ENCODE data around the gene GALNT10.

Gene GALNT10

GRCh38 chr5:154442801-154443200 is 252.3 kb downstream of the GALNT10 start:
- DNase-seq (ENCODE audit: low read depth in 3 of 3), result no peak

- no peak for DNase-seq (ENCODE audit: low read depth in 3 of 3)
These were observed 254.3 kb downstream of the GALNT10 start for GRCh38 chr5:154444556-154445421.

- DNase-seq (ENCODE audit: low read depth in 3 of 3), result peak; percentile 89 to 94 (median 91)
These were observed 255.1 kb downstream of the GALNT10 start, which contains the start of gene SAP30L for GRCh38 chr5:154445422-154446194. Gene SAP30L, plus strand, starts transcription at chr5:154445997. Its CDS starts 608 bp downstream, at chr5:154446605.

- DNase-seq (ENCODE audit: low read depth in 3 of 3), result peak in 2 of 3 experiments; percentile 4 to 50
These were observed 255.9 kb downstream of the GALNT10 start for GRCh38 chr5:154446195-154447088.

GRCh38 chr5:154447089-154447725 is 256.7 kb downstream of the GALNT10 start:
- DNase-seq (ENCODE audit: low read depth in 3 of 3), result no peak

GRCh38 chr5:154449786-154450185 is 259.3 kb downstream of the GALNT10 start:
- no peak for DNase-seq (ENCODE audit: low read depth in 3 of 3)

GRCh38 chr5:154451957-154452356 is 261.4 kb downstream of the GALNT10 start:
- no peak for DNase-seq (ENCODE audit: low read depth in 3 of 3)

DNA sequence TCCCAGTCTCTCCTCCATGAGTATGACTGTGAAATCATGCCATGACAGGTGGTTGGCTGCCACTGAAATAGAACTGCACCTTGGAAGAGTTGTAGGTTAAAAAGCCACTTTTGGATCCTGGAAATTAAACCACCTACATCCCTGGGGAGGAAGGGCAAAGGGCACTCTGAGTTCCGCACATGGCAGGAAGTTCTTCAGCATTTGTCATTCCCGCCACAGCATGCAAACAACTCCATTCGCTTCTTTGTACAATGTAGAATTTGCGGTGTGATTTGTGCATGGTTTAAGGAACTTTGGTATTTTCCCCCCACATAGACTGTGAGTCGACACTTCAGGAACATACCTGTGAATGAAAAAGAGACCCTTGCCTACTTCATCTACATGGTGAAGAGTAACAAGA is 265.1 kb downstream of the GALNT10 start:
- no peak for DNase-seq (ENCODE audit: low read depth in 3 of 3)

- no peak for DNase-seq (ENCODE audit: low read depth in 3 of 3)
These were observed 266.0 kb downstream of the GALNT10 start for GRCh38 chr5:154456540-154456939.

GRCh38 chr5:154459015-154459414 is 268.5 kb downstream of the GALNT10 start:
- no peak for DNase-seq (ENCODE audit: low read depth in 3 of 3)

DNA sequence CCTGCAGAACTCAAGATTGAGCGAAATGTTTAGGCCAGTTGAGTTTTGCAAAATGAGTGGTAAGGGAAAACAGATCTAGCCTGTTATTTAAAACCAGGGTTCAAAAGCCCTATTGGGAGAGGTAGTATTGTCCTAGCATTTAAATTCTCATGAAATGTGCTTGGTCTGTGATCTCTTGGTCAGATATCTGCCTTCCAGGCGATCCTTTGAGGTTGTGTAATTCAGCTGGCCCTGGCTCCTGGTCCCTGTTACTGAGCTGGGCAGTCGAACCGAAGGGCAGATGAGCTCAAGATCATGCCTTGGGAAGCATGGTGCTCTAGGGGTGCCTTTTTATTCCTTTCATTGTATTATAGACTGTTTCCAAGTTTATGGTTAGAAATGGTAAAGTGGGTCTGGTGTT is 269.6 kb downstream of the GALNT10 start:
- DNase-seq (ENCODE audit: low read depth in 3 of 3), result no peak

- no peak for DNase-seq (ENCODE audit: low read depth in 3 of 3)
These were observed 271.0 kb downstream of the GALNT10 start for GRCh38 chr5:154461531-154461930.

DNA sequence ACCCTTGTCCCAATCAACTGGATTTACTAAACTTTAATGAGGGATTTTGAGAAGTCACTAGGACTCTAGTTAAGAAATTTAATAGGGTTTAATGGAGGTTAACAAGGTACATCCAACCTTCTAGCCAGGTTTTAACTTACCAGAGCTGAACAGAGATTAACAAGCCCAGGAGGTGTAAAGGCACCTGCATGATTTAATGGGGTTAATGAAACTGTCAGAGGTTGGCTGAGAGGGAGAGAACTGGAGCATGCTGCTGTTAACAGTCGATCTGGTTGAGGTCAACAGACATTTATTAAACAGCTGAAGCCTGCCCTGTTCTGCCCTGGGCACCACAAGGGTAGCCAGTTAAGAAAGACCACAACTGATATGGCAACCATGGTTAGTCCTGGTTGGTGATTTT is 273.9 kb downstream of the GALNT10 start:
- no peak for DNase-seq (ENCODE audit: low read depth in 3 of 3)

DNA sequence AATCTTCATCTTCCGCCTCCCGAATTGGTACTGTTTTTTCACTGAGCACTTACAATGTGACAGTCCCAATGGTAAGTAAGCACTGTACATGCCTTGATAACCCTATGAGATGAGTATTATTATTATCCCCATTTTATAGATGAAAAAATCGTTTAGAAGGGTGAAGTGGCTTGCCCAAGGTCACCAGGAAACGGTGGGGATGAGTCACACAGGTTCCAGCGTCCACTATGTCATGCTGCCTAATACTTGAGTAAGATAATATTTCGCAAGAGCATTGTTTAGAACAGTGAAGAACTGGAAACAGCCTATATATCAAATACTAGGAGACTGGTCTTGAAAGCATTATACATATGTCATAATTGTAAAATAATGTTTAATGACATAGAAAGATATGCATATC is 274.6 kb downstream of the GALNT10 start:
- no peak for DNase-seq (ENCODE audit: low read depth in 3 of 3)

GRCh38 chr5:154466147-154466546 is 275.6 kb downstream of the GALNT10 start:
- no peak for DNase-seq (ENCODE audit: low read depth in 3 of 3)

DNA sequence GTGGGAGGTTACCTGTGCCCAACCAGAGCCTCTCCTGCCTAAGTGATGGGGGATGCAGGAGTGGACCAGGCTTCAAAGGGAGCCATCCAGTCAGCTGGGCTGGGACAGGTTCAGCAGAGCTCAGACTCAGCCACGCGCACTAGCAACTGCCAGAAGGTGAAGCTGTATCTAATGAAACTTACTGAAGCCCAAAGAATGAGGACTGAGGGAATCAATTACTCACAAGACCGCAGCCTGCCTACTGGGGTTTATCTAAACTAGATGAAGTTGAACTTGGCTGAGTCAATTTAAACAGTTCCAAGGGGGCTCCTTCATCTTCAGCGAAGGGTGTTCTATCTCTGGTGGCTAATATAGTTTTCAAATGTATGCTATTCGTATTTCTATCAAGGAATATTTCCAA is 276.1 kb downstream of the GALNT10 start:
- no peak for DNase-seq (ENCODE audit: low read depth in 3 of 3)

DNA sequence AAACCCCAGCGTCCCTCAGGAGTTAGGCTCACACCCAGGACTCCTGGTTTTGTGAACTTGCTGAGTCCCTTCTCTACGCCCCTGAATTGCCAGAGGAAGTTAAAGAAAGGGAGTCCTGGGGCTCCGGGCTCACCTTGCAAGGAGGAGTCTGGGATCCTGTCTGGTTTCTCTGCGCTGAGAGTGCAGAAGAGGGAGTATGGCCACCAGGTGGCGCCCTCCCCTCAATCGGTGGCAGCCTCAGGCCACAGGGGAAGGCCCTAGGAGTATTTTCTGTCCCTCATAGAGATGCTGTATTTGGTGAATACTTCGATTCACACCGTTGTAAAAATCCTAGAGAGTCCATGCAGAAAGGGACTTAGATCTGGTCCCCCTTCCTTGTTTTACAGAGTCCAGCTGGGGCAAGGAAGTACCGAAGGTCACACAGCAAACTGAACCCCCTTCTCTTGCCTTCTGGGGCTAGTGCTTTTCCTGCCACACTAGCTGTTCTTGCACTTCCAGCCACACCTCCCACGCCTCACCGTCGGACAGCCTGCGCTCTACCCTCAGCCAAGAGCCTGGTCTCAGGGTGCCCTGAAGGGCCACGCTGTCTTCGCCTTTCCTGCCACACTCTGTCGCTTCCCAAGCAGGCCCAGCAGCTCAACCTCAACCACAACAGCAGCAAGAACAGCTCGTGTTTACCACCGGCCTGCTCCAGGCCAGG is 277.3 kb downstream of the GALNT10 start:
- peak; percentile 57 to 76 (median 65) for DNase-seq (ENCODE audit: low read depth in 3 of 3)

DNA sequence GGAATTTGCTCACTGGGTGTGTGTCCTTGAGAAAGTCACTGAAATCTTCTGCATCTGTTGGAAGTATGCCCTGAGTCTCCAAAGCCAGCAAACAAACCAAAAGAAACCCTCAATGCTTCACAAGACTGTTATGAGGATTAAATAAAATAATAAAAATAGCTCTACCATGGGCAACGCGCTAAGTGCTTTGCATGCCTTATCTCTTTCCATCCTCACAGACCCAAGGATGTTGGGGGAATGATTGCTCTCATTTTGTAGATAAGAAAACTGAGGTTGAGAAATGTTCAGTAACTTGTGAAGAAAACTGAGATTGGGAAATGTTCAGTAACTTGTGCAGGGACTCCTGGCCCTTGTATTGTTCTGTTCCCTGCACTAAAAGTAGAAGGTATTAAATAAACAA is 279.6 kb downstream of the GALNT10 start:
- DNase-seq (ENCODE audit: low read depth in 3 of 3), result no peak
